ENCODE data around the gene MAD1L1. TPM values are rescaled to one million over a fixed set of nuclear protein-coding genes. Genes with fewer than 3 reads are reported as not detected.
"Not testable (repeated sequence)": the region's sequence is repeated elsewhere in the genome, so short reads cannot be mapped to it uniquely, and the experiment has no call there.

The MAD1L1 gene
- total RNA-seq, 1 experiment from 2014 or later, result 50.8 TPM

DNA sequence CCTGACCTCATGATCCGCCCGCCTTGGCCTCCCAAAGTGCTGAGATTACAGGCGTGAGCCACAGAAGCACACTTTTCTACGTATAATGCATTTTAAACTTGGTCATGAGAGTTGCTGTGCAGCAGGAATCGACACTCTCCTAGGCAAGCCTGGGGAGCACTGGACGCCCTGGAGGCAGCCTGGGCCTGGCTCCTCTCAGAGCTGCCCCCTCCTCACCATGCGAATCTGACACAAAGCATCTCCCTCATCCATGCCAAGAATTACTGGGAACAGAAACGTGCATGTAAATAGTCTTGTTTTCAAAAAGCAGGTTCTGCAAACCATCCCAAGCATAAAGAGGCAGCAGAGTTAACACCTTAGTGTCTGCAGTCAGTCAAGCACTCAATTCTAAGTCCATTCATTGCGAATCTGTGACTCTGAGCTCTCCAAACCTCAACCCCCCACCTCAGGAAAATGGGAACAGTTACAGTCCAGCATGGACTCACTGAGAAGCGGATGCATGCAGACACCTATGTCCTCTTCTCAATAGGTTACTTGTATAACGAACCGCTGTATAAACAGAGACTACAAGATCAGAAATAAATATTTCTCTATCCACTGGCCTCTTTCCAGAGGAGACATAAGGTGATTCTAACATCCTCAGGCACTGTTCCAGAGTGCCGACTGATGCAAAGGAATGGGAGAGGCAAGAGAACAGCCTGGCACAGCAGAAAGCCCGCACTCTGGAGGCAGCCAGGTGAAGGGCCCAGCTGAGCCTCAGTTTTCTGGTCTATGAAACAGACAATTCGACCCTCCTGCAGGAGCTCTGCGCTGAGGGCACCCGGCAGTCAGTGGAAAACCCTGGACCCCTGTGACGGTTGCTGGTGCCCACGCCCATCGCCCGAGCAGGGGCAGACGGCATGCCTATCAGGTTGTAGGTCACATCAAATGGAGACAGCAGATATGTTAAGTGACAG, 68.9 kb downstream of the MAD1L1 start:
- Histone ChIP-seq H3K9me3 (ENCODE audit: insufficient read depth, low read depth) (no peaks in the 10 kb centered on the region), H3K79me2 (ENCODE audit: low read depth) (no peaks in the 10 kb centered on the region), H2AFZ (no peak overlapping the region), H4K20me1 (ENCODE audit: insufficient read depth) (no peaks in the 10 kb centered on the region), H3K27me3 (ENCODE audit: insufficient read depth, low read depth) (no peaks in the 10 kb centered on the region), H3K4me3 (no peak overlapping the region), H3K9me2 (ENCODE audit: insufficient read depth) (no peaks in the 10 kb centered on the region), H3F3A (ENCODE audit: insufficient read depth, low read depth) (no peaks in the 10 kb centered on the region), H3K36me3 (ENCODE audit: low read depth) (no peaks in the 10 kb centered on the region), H3K4me1 (replicated peaks; ENCODE audit: insufficient read depth) (no peaks in the 10 kb centered on the region), H3K27ac (no peak overlapping the region), H3K4me2 (no peak overlapping the region)
- ChIA-PET CTCF (no interaction called here), POLR2A (ENCODE audit: unreplicated experiment) (no interaction called here)
- TF ChIP-seq EZH2 (IDR thresholded peaks at IDR 0.05; ENCODE audit: low read depth) (no peak), CTCF (conservative IDR thresholded peaks at IDR 0.05) (no peak)
- no TSS peak for BruUV-seq (replicated peaks)
- intact Hi-C loops (cut with micrococcal nuclease; ENCODE audit: unreplicated experiment), result no loop called here
- DNase-seq, result no peak

GRCh38 chr7:2162959-2163358, 69.8 kb downstream of the MAD1L1 start:
- Histone ChIP-seq H3K4me3 (no peak overlapping the region), H4K20me1 (ENCODE audit: insufficient read depth) (no peaks in the 10 kb centered on the region), H3K36me3 (ENCODE audit: low read depth) (no peaks in the 10 kb centered on the region), H3K27ac (no peak overlapping the region), H3F3A (ENCODE audit: insufficient read depth, low read depth) (no peaks in the 10 kb centered on the region), H3K9me2 (ENCODE audit: insufficient read depth) (no peaks in the 10 kb centered on the region), H3K4me1 (replicated peaks; ENCODE audit: insufficient read depth) (no peaks in the 10 kb centered on the region), H3K9me3 (ENCODE audit: insufficient read depth, low read depth) (no peaks in the 10 kb centered on the region), H2AFZ (no peak overlapping the region), H3K27me3 (ENCODE audit: insufficient read depth, low read depth) (no peaks in the 10 kb centered on the region), H3K79me2 (ENCODE audit: low read depth) (no peaks in the 10 kb centered on the region), H3K4me2 (no peak overlapping the region)
- DNase-seq, result no peak
- ChIA-PET CTCF (interaction anchor here (0.6 kb wide), 1 partner anchor 46 kb away, joined by 4 read pairs; no protein-coding TSS in a partner anchor), POLR2A (ENCODE audit: unreplicated experiment) (no interaction called here)
- no peak for TF ChIP-seq CTCF (conservative IDR thresholded peaks at IDR 0.05)
- no peak for TF ChIP-seq EZH2 (IDR thresholded peaks at IDR 0.05; ENCODE audit: low read depth)
- intact Hi-C loops (cut with micrococcal nuclease; ENCODE audit: unreplicated experiment), result no loop called here
- no TSS peak for BruUV-seq (replicated peaks)

DNA sequence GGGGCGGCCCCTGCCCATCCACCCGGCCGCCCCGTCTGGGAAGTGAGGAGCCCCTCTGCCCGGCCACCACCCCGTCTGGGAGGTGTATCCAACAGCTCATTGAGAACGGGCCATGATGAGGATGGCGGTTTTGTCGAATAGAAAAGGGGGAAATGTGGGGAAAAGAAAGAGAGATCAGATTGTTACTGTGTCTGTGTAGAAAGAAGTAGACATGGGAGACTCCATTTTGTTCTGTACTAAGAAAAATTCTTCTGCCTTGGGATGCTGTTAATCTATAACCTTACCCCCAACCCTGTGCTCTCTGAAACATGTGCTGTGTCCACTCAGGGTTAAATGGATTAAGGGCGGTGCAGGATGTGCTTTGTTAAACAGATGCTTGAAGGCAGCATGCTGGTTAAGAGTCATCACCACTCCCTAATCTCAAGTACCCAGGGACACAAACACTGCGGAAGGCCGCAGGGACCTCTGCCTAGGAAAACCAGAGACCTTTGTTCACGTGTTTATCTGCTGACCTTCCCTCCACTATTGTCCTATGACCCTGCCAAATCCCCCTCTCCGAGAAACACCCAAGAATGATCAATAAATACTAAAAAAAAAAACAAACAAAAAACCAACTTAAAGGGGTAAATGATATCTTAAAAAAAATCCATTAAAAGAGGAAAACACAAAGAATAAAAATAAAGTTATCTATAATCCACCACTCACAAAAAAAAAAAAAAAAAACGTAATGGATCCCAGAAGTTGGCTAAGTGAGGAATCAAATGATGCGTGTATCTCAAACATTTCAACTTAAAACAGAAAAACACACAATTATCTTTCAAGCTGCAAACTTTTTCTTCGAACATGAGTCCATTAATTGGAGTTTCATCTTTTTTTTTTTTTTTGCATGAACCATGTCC, 70.5 kb downstream of the MAD1L1 start:
- H3F3A ChIP-seq (ENCODE audit: insufficient read depth, low read depth); H3K9me2 ChIP-seq (ENCODE audit: insufficient read depth); H3K27me3 ChIP-seq (ENCODE audit: insufficient read depth, low read depth); intact Hi-C loops (cut with micrococcal nuclease; ENCODE audit: unreplicated experiment); DNase-seq; H3K4me1 ChIP-seq (replicated peaks; ENCODE audit: insufficient read depth); POLR2A ChIA-PET (ENCODE audit: unreplicated experiment); H3K79me2 ChIP-seq (ENCODE audit: low read depth); H2AFZ ChIP-seq; H3K4me3 ChIP-seq; H4K20me1 ChIP-seq (ENCODE audit: insufficient read depth); H3K4me2 ChIP-seq; BruUV-seq (replicated peaks); H3K36me3 ChIP-seq (ENCODE audit: low read depth); H3K9me3 ChIP-seq (ENCODE audit: insufficient read depth, low read depth); H3K27ac ChIP-seq: not testable (repeated sequence)
- CTCF ChIA-PET, result interaction anchor here (0.6 kb wide), 1 partner anchor 46 kb away, joined by 4 read pairs; no protein-coding TSS in a partner anchor

All from PC-9 (cell line).